ENCODE data around the gene ENTR1. TPM values are rescaled to one million over a fixed set of nuclear protein-coding genes. Genes with fewer than 3 reads are reported as not detected.

Gene ENTR1
- total RNA-seq, 3 donors from 2014 or later: 27.8 to 47.6 (median 33.2) TPM

- DNase-seq (no peak), ATAC-seq (no peak)
- H3K36me3 ChIP-seq (ENCODE audit: low read depth): peaks cover 6% of the 10 kb centered on the region
- no peak overlapping the region for H3K4me3 ChIP-seq
- no peaks in the 10 kb centered on the region for H3K9me3 ChIP-seq
- TF ChIP-seq, protein P1, sequence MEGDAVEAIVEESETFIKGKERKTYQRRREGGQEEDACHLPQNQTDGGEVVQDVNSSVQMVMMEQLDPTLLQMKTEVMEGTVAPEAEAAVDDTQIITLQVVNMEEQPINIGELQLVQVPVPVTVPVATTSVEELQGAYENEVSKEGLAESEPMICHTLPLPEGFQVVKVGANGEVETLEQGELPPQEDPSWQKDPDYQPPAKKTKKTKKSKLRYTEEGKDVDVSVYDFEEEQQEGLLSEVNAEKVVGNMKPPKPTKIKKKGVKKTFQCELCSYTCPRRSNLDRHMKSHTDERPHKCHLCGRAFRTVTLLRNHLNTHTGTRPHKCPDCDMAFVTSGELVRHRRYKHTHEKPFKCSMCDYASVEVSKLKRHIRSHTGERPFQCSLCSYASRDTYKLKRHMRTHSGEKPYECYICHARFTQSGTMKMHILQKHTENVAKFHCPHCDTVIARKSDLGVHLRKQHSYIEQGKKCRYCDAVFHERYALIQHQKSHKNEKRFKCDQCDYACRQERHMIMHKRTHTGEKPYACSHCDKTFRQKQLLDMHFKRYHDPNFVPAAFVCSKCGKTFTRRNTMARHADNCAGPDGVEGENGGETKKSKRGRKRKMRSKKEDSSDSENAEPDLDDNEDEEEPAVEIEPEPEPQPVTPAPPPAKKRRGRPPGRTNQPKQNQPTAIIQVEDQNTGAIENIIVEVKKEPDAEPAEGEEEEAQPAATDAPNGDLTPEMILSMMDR (IDR thresholded peaks at IDR 0.05): no peak
- no peaks in the 10 kb centered on the region for H3K4me1 ChIP-seq (ENCODE audit: low read depth)
- intact Hi-C loops (cut with DNase I, micrococcal nuclease): no loop called here
These were observed 25.4 kb downstream of the ENTR1 start for GRCh38 chr9:136385015-136385414.

GRCh38 chr9:136383436-136383835 is 27.0 kb downstream of the ENTR1 start:
- TF ChIP-seq, protein P1 (IDR thresholded peaks at IDR 0.05): no peak
- no peak overlapping the region for H3K4me3 ChIP-seq
- H3K36me3 ChIP-seq (ENCODE audit: low read depth): peaks cover 6% of the 10 kb centered on the region
- DNase-seq (no peak), ATAC-seq (no peak)
- H3K4me1 ChIP-seq (ENCODE audit: low read depth): no peaks in the 10 kb centered on the region
- intact Hi-C loops (cut with DNase I, micrococcal nuclease): no loop called here
- H3K9me3 ChIP-seq: no peaks in the 10 kb centered on the region

DNA sequence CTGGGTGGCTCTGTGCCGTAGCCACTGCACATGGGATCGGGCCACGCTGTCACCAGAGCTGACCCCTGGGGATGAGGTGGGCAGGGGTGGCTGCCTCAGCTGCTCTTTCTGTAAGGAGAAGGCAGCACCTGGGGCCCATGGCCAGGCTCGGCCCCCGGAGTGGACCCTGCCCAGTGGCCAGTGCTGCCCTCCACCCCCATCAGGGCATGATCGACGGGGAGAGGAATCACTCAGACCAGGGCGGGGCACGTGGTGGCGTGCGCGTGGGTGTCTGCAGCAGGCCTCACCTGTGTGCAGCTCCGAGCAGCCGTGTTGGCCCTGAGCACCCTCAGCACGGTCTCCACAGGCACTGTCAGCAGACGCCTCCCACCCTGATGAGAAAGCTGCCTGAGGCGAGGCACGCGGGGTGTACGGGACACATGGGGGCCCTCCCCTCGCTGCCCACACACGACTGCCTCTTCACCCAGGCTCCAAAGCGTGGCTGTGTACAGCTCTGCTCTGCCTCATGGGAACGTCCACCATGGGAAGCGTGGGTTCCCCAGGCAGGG is 28.4 kb downstream of the ENTR1 start:
- Histone ChIP-seq H3K4me1 (ENCODE audit: low read depth) (no peaks in the 10 kb centered on the region), H3K9me3 (no peaks in the 10 kb centered on the region), H3K36me3 (ENCODE audit: low read depth) (peaks cover 6% of the 10 kb centered on the region), H3K4me3 (no peak overlapping the region)
- intact Hi-C loops (cut with DNase I, micrococcal nuclease): no loop called here
- DNase-seq: no peak
- no peak for ATAC-seq
- TF ChIP-seq, protein P1 (IDR thresholded peaks at IDR 0.05): no peak

GRCh38 chr9:136381311-136381710 is 29.1 kb downstream of the ENTR1 start:
- no peaks in the 10 kb centered on the region for H3K4me1 ChIP-seq (ENCODE audit: low read depth)
- TF ChIP-seq, protein P1 (IDR thresholded peaks at IDR 0.05): no peak
- DNase-seq (no peak), ATAC-seq (no peak)
- H3K4me3 ChIP-seq: no peak overlapping the region
- H3K9me3 ChIP-seq: no peaks in the 10 kb centered on the region
- intact Hi-C loops (cut with DNase I, micrococcal nuclease): no loop called here
- peaks cover 6% of the 10 kb centered on the region for H3K36me3 ChIP-seq (ENCODE audit: low read depth)

DNA sequence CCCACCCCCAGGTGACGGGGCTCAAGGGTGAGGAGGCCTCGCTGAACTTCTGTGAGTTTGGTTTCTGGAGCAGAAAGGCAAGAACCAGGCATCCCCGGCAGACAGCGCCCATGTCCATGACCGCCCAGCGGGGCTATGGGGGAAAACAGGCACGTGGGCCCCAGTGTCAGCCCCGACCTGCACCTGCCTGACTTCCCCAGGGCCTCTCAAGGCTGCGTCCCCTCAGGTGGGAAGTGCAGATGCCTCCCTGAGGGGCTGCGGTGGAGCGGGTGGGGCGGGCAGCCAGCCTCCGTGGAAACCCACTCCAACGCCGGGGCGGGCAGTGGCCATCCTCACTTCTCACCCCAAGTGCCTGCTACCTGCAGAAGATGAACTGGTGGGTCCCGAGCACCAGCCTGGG is 30.0 kb downstream of the ENTR1 start:
- Histone ChIP-seq H3K36me3 (ENCODE audit: low read depth) (peaks cover 6% of the 10 kb centered on the region), H3K4me3 (no peak overlapping the region)

More for the DNA sequence above, 30.0 kb downstream of the ENTR1 start:
- H3K9me3 ChIP-seq: no peaks in the 10 kb centered on the region
- ATAC-seq (no peak), DNase-seq (no peak)
- TF ChIP-seq, protein P1 (IDR thresholded peaks at IDR 0.05): no peak
- intact Hi-C loops (cut with DNase I, micrococcal nuclease): no loop called here
- H3K4me1 ChIP-seq (ENCODE audit: low read depth): no peaks in the 10 kb centered on the region
